HUES6 (cell line): ENCODE results near the gene SARS1.

Source experiments
- H3K27ac ChIP-seq: 2 replicates; pipeline ENCODE4 v1.7.0; 2013; ENCODE audit warnings: low read depth, mild to moderate bottlenecking, low read length, inconsistent platforms
- H3K27me3 ChIP-seq: 2 replicates; pipeline ENCODE4 v1.6.1; 2013; ENCODE audit warnings: low read length; ENCODE audit not compliant: control insufficient read depth, insufficient read depth
- H3K36me3 ChIP-seq: 2 replicates; pipeline ENCODE4 v1.6.1; 2013; ENCODE audit warnings: low read length; ENCODE audit not compliant: control insufficient read depth, insufficient read depth
- H3K4me1 ChIP-seq: 2 replicates; pipeline ENCODE4 v1.6.1; 2013; ENCODE audit warnings: low read length; ENCODE audit not compliant: control insufficient read depth, insufficient read depth
- H3K4me3 ChIP-seq: 2 replicates; pipeline ENCODE4 v1.5.1; 2013; ENCODE audit warnings: low read depth, low read length
- H3K9ac ChIP-seq: one replicate; pipeline ENCODE4 v1.6.1; 2013; ENCODE audit warnings: mild to moderate bottlenecking, low read length
- H3K9me3 ChIP-seq: 2 replicates; pipeline ENCODE4 v1.6.1; 2013; ENCODE audit warnings: low read depth, low read length; ENCODE audit not compliant: control insufficient read depth, insufficient read depth

The SARS1 gene

GRCh38 chr1:109243221-109243620 lies 29.5 kb downstream of the SARS1 start:
- peaks cover 11% of the 10 kb centered on the region for H3K36me3 ChIP-seq
- no peaks in the 10 kb centered on the region for H3K9me3 ChIP-seq
- H3K4me3 ChIP-seq, result no peak overlapping the region
- H3K9ac ChIP-seq, result no peak overlapping the region
- H3K27me3 ChIP-seq, result peaks cover 10% of the 10 kb centered on the region
- H3K27ac ChIP-seq, result no peak overlapping the region
- H3K4me1 ChIP-seq, result peaks cover 41% of the 10 kb centered on the region

GRCh38 chr1:109243860-109244552 lies 30.3 kb downstream of the SARS1 start:
- Histone ChIP-seq H3K27me3 (peaks cover 15% of the 10 kb centered on the region), H3K4me3 (no peak overlapping the region), H3K36me3 (peaks cover 3% of the 10 kb centered on the region), H3K9ac (no peak overlapping the region), H3K4me1 (peaks cover 42% of the 10 kb centered on the region), H3K9me3 (no peaks in the 10 kb centered on the region), H3K27ac (no peak overlapping the region)

- Histone ChIP-seq H3K36me3 (no peaks in the 10 kb centered on the region), H3K9me3 (no peaks in the 10 kb centered on the region), H3K4me3 (no peak overlapping the region), H3K27ac (no peak overlapping the region), H3K27me3 (peaks cover 28% of the 10 kb centered on the region), H3K4me1 (peaks cover 28% of the 10 kb centered on the region), H3K9ac (no peak overlapping the region)
Observed at GRCh38 chr1:109246141-109246551, 32.4 kb downstream of the SARS1 start.

- Histone ChIP-seq H3K36me3 (no peaks in the 10 kb centered on the region), H3K4me1 (peaks cover 13% of the 10 kb centered on the region), H3K9me3 (no peaks in the 10 kb centered on the region), H3K27ac (no peak overlapping the region), H3K27me3 (peaks cover 41% of the 10 kb centered on the region), H3K9ac (no peak overlapping the region), H3K4me3 (no peak overlapping the region)
Observed at GRCh38 chr1:109247401-109248365, 34.0 kb downstream of the SARS1 start.

GRCh38 chr1:109248444-109248796 lies 34.7 kb downstream of the SARS1 start:
- Histone ChIP-seq H3K27ac (no peak overlapping the region), H3K9ac (no peak overlapping the region), H3K27me3 (peaks cover 41% of the 10 kb centered on the region), H3K36me3 (no peaks in the 10 kb centered on the region), H3K4me1 (peaks cover 17% of the 10 kb centered on the region), H3K9me3 (no peaks in the 10 kb centered on the region), H3K4me3 (no peak overlapping the region)

- H3K36me3 ChIP-seq, result no peaks in the 10 kb centered on the region
- H3K27me3 ChIP-seq, result peaks cover 41% of the 10 kb centered on the region
- peaks cover 23% of the 10 kb centered on the region for H3K4me1 ChIP-seq
- no peak within 1 kb of the TSS for H3K27ac ChIP-seq
- H3K9ac ChIP-seq, result no peak within 1 kb of the TSS
- H3K4me3 ChIP-seq, result peak within 1 kb of the TSS; percentile 57
- no peaks in the 10 kb centered on the region for H3K9me3 ChIP-seq
Observed at GRCh38 chr1:109248797-109249629, 35.3 kb downstream of the SARS1 start, which contains the start of gene CELSR2. TSS of gene CELSR2 (plus strand) at chr1:109249539. CDS start at chr1:109250080, 541 bp downstream.

- no peaks in the 10 kb centered on the region for H3K36me3 ChIP-seq
- no peaks in the 10 kb centered on the region for H3K9me3 ChIP-seq
- H3K4me3 ChIP-seq, result peak overlapping the region; percentile 57
- H3K27me3 ChIP-seq, result peaks cover 41% of the 10 kb centered on the region
- H3K9ac ChIP-seq, result no peak overlapping the region
- no peak overlapping the region for H3K27ac ChIP-seq
- H3K4me1 ChIP-seq, result peaks cover 31% of the 10 kb centered on the region
Observed at GRCh38 chr1:109249654-109250401, 36.1 kb downstream of the SARS1 start.

GRCh38 chr1:109250454-109251276 lies 36.9 kb downstream of the SARS1 start:
- H3K27ac ChIP-seq, result no peak overlapping the region
- H3K9me3 ChIP-seq, result no peaks in the 10 kb centered on the region
- no peaks in the 10 kb centered on the region for H3K36me3 ChIP-seq
- H3K4me3 ChIP-seq, result peak overlapping the region; percentile 57
- peaks cover 41% of the 10 kb centered on the region for H3K27me3 ChIP-seq
- no peak overlapping the region for H3K9ac ChIP-seq
- H3K4me1 ChIP-seq, result peaks cover 39% of the 10 kb centered on the region

GRCh38 chr1:109251277-109252166 lies 37.8 kb downstream of the SARS1 start:
- H3K36me3 ChIP-seq, result no peaks in the 10 kb centered on the region
- H3K4me3 ChIP-seq, result no peak overlapping the region
- H3K9me3 ChIP-seq, result no peaks in the 10 kb centered on the region
- peaks cover 40% of the 10 kb centered on the region for H3K4me1 ChIP-seq
- H3K27me3 ChIP-seq, result peaks cover 41% of the 10 kb centered on the region
- no peak overlapping the region for H3K27ac ChIP-seq
- H3K9ac ChIP-seq, result no peak overlapping the region
